CD4-positive, alpha-beta T cell (primary cell): ENCODE measurements around the gene SLC2A1. TPM values are rescaled to one million over a fixed set of nuclear protein-coding genes. Genes with fewer than 3 reads are reported as not detected.
A peak's percentile ranks its signal among the peaks of the same experiment; 100 is the strongest.
"Not testable (repeated sequence)": the region's sequence is repeated elsewhere in the genome, so short reads cannot be mapped to it uniquely, and the experiment has no call there.

Experiments
- ATAC-seq: fragments of 200-7000 bp; cut with Tn5 transposase; one replicate; pipeline ENCODE4 v1.10.0; 2022; ENCODE audit warnings: mild to moderate bottlenecking; ENCODE audit not compliant: poor library complexity
- CTCF ChIA-PET: fragments of 350-600 bp; sonication (Branson Sonifier 250); formaldehyde crosslinking; loops from one replicate; lab custom pipeline; 2021; ENCODE audit warnings: antibody characterized with exemption, inconsistent platforms; lab: Charles Lee
- POLR2A ChIA-PET: fragments of 350-600 bp; sonication (Branson Sonifier 250); formaldehyde crosslinking; loops from one replicate; lab custom pipeline; 2021; ENCODE audit warnings: antibody characterized with exemption, inconsistent platforms; lab: Charles Lee
- DNase-seq, 14 experiments: peaks; one replicate each; pipeline ENCODE4 v3.0.0-alpha.2; 2013 to 2020; ENCODE audit warnings: mixed read lengths in 2 of 14
- H3K27ac ChIP-seq, 2 donors: one replicate each; pipeline versions ENCODE4 v1.5.1 to v1.7.0; 2013; ENCODE audit warnings: low read length in 2 of 2, low read depth in 1 of 2, mild to moderate bottlenecking in 1 of 2
- H3K27me3 ChIP-seq, 2 experiments: 1 replicate in 1 of 2; 2 replicates in 1 of 2; pipeline versions ENCODE4 v1.6.1 to v1.7.0; 2013; ENCODE audit warnings: low read length in 2 of 2, control low read depth in 1 of 2, mild to moderate bottlenecking in 1 of 2, moderate library complexity in 1 of 2; ENCODE audit not compliant: insufficient read depth in 2 of 2, control insufficient read depth in 1 of 2
- H3K36me3 ChIP-seq: one replicate; pipeline ENCODE4 v1.6.1; 2013; ENCODE audit warnings: low read length, control low read depth; ENCODE audit not compliant: insufficient read depth
- H3K4me1 ChIP-seq: one replicate; pipeline ENCODE4 v1.6.1; 2013; ENCODE audit warnings: low read length, control low read depth; ENCODE audit not compliant: insufficient read depth
- H3K4me3 ChIP-seq: one replicate; pipeline ENCODE4 v1.5.1; 2013; ENCODE audit warnings: mild to moderate bottlenecking, low read length, moderate library complexity
- H3K9me3 ChIP-seq, 2 experiments: 1 replicate in 1 of 2; 2 replicates in 1 of 2; pipeline versions ENCODE4 v1.6.1 to v1.7.0; 2013; ENCODE audit warnings: low read length in 2 of 2, mild to moderate bottlenecking in 2 of 2, control low read depth in 1 of 2, moderate library complexity in 1 of 2; ENCODE audit not compliant: control insufficient read depth in 1 of 2, insufficient read depth in 1 of 2
- H3K27ac Mint-ChIP-seq: one replicate; pipeline ENCODE4 v1.8.0; 2020; ENCODE audit warnings: mixed read lengths
- H3K27me3 Mint-ChIP-seq: one replicate; pipeline ENCODE4 v1.8.0; 2021; ENCODE audit warnings: mixed read lengths
- H3K36me3 Mint-ChIP-seq: one replicate; pipeline ENCODE4 v1.8.0; 2021; ENCODE audit warnings: low read depth, mixed read lengths
- H3K4me1 Mint-ChIP-seq: one replicate; pipeline ENCODE4 v1.8.0; 2021; ENCODE audit warnings: low read depth, mixed read lengths
- H3K4me3 Mint-ChIP-seq: one replicate; pipeline ENCODE4 v1.8.0; 2020; ENCODE audit warnings: mild to moderate bottlenecking, mixed read lengths
- H3K9me3 Mint-ChIP-seq: one replicate; pipeline ENCODE4 v1.8.0; 2020; ENCODE audit warnings: mixed read lengths
- intact Hi-C, 2 experiments: fragments of 100-400 bp; cut with DNase I in 1 of 2; cut with micrococcal nuclease in 1 of 2; formaldehyde crosslinking; loops; one replicate each; pipeline versions ENCODE4 v1.15.1 to v1.9.0; 2023 to 2025; cut with DNase I, micrococcal nuclease
- total RNA-seq, 174 experiments: library from RNA in 2 of 174; stranded (reverse) in 2 of 174; gene quantifications; one replicate each; pipeline ENCODE4 v1.2.3 and lab custom pipeline; 2021 to 2026
- TF ChIP-seq, protein P1 (sequence below): fragments of 200-600 bp; IDR thresholded peaks from one replicate; pipeline ENCODE4 v1.8.0; 2022; ENCODE audit warnings: antibody characterized with exemption, mild to moderate bottlenecking

Gene SLC2A1
- total RNA-seq, 2 experiments from 2014 or later: 78.6 to 80.9 TPM

GRCh38 chr1:42923367-42924081 lies 35.1 kb downstream of the SLC2A1 start:
- H3K9me3 ChIP-seq: no peaks in the 10 kb centered on the region
- peak in 2 of 14 experiments; percentile 23 to 48 for DNase-seq
- peaks cover 28% of the 10 kb centered on the region for H3K36me3 ChIP-seq
- POLR2A ChIA-PET: interaction anchor here (0.6 to 4.8 kb wide), 20 partner anchors 9 to 241 kb away, joined by 3 to 64 read pairs (median 5); partner anchors contain the start of genes C1orf50, P3H1, YBX1 and ZNF691
- CTCF ChIA-PET: interaction anchor here (0.6 to 5.8 kb wide), 30 partner anchors 8 to 157 kb away, joined by 3 to 74 read pairs (median 5); partner anchors contain the start of genes C1orf50, P3H1, SLC2A1 and SVBP
- peaks cover 35% of the 10 kb centered on the region for H3K4me1 Mint-ChIP-seq
- H3K27me3 Mint-ChIP-seq: no peaks in the 10 kb centered on the region
- peak overlapping the region; percentile 94 for H3K4me3 Mint-ChIP-seq
- H3K27ac ChIP-seq: peak overlapping the region; percentile 66 to 86
- peak overlapping the region; percentile 81 for H3K4me3 ChIP-seq
- peaks cover 49% of the 10 kb centered on the region for H3K36me3 Mint-ChIP-seq
- ATAC-seq: peak; percentile 1
- no peaks in the 10 kb centered on the region for H3K9me3 Mint-ChIP-seq
- TF ChIP-seq, protein P1, sequence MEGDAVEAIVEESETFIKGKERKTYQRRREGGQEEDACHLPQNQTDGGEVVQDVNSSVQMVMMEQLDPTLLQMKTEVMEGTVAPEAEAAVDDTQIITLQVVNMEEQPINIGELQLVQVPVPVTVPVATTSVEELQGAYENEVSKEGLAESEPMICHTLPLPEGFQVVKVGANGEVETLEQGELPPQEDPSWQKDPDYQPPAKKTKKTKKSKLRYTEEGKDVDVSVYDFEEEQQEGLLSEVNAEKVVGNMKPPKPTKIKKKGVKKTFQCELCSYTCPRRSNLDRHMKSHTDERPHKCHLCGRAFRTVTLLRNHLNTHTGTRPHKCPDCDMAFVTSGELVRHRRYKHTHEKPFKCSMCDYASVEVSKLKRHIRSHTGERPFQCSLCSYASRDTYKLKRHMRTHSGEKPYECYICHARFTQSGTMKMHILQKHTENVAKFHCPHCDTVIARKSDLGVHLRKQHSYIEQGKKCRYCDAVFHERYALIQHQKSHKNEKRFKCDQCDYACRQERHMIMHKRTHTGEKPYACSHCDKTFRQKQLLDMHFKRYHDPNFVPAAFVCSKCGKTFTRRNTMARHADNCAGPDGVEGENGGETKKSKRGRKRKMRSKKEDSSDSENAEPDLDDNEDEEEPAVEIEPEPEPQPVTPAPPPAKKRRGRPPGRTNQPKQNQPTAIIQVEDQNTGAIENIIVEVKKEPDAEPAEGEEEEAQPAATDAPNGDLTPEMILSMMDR: no peak
- no peaks in the 10 kb centered on the region for H3K27me3 ChIP-seq
- H3K27ac Mint-ChIP-seq: peak overlapping the region; percentile 84
- intact Hi-C loops: loop anchor here (1.0 to 5.0 kb wide), 7 partner anchors 34 to 586 kb away; partner anchors contain the start of genes SLC2A1 (in 2 of the 2), C1orf50 (in 1 of the 2), CDC20 (in 1 of the 2) and CFAP57 (in 1 of the 2)
- peaks cover 22% of the 10 kb centered on the region for H3K4me1 ChIP-seq

- Mint-ChIP-seq H3K9me3 (no peaks in the 10 kb centered on the region), H3K27ac (peak overlapping the region; percentile 84), H3K27me3 (no peaks in the 10 kb centered on the region), H3K4me3 (peak overlapping the region; percentile 94), H3K36me3 (peaks cover 42% of the 10 kb centered on the region), H3K4me1 (peaks cover 32% of the 10 kb centered on the region)
- ChIA-PET CTCF (interaction anchor here (0.6 to 5.8 kb wide), 29 partner anchors 9 to 156 kb away, joined by 3 to 74 read pairs (median 5); partner anchors contain the start of genes C1orf50, P3H1, SLC2A1 and SVBP), POLR2A (interaction anchor here (0.6 to 4.8 kb wide), 11 partner anchors 9 to 156 kb away, joined by 3 to 64 read pairs (median 6); partner anchors contain the start of genes C1orf50, P3H1 and ZNF691)
- TF ChIP-seq, protein P1: peak; percentile 86
- no peaks in the 10 kb centered on the region for H3K27me3 ChIP-seq
- ATAC-seq: peak; percentile 39
- H3K9me3 ChIP-seq: no peaks in the 10 kb centered on the region
- peak in 13 of 14 experiments; percentile 28 to 85 (median 39) for DNase-seq
- no peak overlapping the region for H3K4me3 ChIP-seq
- intact Hi-C loops: loop anchor here (2.0 to 5.0 kb wide), 6 partner anchors 34 to 586 kb away; partner anchors contain the start of genes C1orf50 (in 1 of the 2), CDC20 (in 1 of the 2), CFAP57 (in 1 of the 2) and EBNA1BP2 (in 1 of the 2)
- H3K27ac ChIP-seq: no peak overlapping the region
- peaks cover 22% of the 10 kb centered on the region for H3K4me1 ChIP-seq
- H3K36me3 ChIP-seq: peaks cover 21% of the 10 kb centered on the region
Observed at GRCh38 chr1:42922687-42923366, 35.8 kb downstream of the SLC2A1 start.

- no peak overlapping the region for H3K4me3 ChIP-seq
- intact Hi-C loops: loop anchor here (2.0 to 5.0 kb wide), 6 partner anchors 36 to 584 kb away; partner anchors contain the start of genes C1orf50 (in 1 of the 2), CDC20 (in 1 of the 2), CFAP57 (in 1 of the 2) and EBNA1BP2 (in 1 of the 2)
- Mint-ChIP-seq H3K27ac (no peak overlapping the region), H3K27me3 (no peaks in the 10 kb centered on the region), H3K4me1 (peaks cover 32% of the 10 kb centered on the region), H3K9me3 (no peaks in the 10 kb centered on the region), H3K36me3 (peaks cover 31% of the 10 kb centered on the region), H3K4me3 (no peak overlapping the region)
- ChIA-PET POLR2A (interaction anchor here (1.6 to 4.8 kb wide), 4 partner anchors 8 to 155 kb away, joined by 6 to 64 read pairs (median 37); partner anchors contain the start of genes C1orf50 and P3H1), CTCF (interaction anchor here (0.7 to 5.8 kb wide), 6 partner anchors 8 to 152 kb away, joined by 3 to 74 read pairs (median 22); partner anchors contain the start of gene SLC2A1)
- peaks cover 10% of the 10 kb centered on the region for H3K36me3 ChIP-seq
- peaks cover 22% of the 10 kb centered on the region for H3K4me1 ChIP-seq
- no peak for DNase-seq
- no peak for ATAC-seq
- TF ChIP-seq, protein P1: no peak
- H3K27me3 ChIP-seq: no peaks in the 10 kb centered on the region
- no peak overlapping the region for H3K27ac ChIP-seq
- H3K9me3 ChIP-seq: no peaks in the 10 kb centered on the region
Observed at GRCh38 chr1:42921769-42922168, 36.9 kb downstream of the SLC2A1 start.

DNA sequence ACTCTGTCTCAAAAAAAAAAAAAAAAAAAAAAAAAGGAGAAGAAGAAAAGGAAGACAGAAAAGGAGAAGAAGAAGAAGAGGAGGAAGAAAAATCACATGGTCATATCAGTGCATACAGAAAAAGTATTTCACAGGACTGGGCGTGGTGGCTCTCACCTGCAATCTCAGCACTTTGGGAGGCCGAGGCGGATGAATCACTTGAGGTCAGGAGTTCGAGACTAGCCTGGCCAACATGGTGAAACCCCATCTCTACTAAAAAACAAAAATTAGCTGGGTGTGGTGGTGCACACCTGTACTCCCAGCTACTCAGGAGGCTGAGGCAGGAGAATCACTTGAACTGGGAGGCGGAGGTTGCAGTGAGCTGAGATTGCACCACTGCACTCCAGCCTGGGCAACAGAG lies 39.0 kb downstream of the SLC2A1 start:
- CTCF ChIA-PET: interaction anchor here (0.9 kb wide), 1 partner anchor 154 kb away, joined by 6 read pairs; no protein-coding TSS in a partner anchor
- H3K27ac Mint-ChIP-seq, H3K27ac ChIP-seq, POLR2A ChIA-PET, H3K9me3 Mint-ChIP-seq, DNase-seq, H3K4me3 Mint-ChIP-seq, H3K9me3 ChIP-seq, H3K27me3 Mint-ChIP-seq, ATAC-seq, H3K36me3 ChIP-seq, H3K27me3 ChIP-seq, H3K4me3 ChIP-seq: not testable (repeated sequence)
- intact Hi-C loops: loop anchor here (5.0 kb wide), 5 partner anchors 38 to 582 kb away; partner anchors contain the start of genes C1orf50 (in 1 of the 2), CDC20 (in 1 of the 2), CFAP57 (in 1 of the 2) and EBNA1BP2 (in 1 of the 2)
- H3K36me3 Mint-ChIP-seq: peaks cover 12% of the 10 kb centered on the region
- H3K4me1 ChIP-seq: peaks cover 14% of the 10 kb centered on the region
- peaks cover 20% of the 10 kb centered on the region for H3K4me1 Mint-ChIP-seq
